GM12874 (cell line): ENCODE data around the gene PPARA.
A peak's percentile ranks its signal among the peaks of the same experiment; 100 is the strongest.

Experiments used
- CTCF ChIP-seq: IDR thresholded peaks from 2 replicates; pipeline ENCODE4 v1.5.1; 2011; ENCODE audit warnings: low read depth, mild to moderate bottlenecking, control low read depth, low read length, moderate library complexity; ENCODE audit not compliant: insufficient read depth

PPARA gene

GRCh38 chr22:46121523-46122287, 28.6 kb upstream of the PPARA start:
- TF ChIP-seq CTCF: no peak

DNA sequence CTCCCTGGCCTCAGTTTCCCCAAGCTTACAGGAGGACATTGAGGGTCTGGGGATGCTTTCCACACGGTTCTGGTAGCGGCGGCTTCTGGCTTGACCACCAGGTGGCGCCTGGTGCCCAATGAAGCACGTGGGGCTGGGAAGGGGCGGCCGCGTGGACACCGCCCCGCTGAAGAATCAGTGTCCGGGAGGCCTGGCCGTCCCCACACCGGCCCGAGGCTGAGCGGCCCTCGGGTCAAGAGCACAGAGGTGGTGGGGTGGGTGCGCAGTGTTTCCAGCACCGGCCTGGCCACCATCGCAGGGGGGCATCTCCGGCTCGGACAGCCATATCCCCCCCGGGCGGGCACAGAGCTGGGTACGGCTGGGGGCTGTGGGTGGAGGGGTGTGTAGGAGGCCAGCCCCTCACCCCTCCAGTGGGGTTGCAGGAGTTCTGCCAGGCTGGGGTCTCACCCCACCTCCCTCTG, 27.8 kb upstream of the PPARA start:
- peak; percentile 89 for TF ChIP-seq CTCF

DNA sequence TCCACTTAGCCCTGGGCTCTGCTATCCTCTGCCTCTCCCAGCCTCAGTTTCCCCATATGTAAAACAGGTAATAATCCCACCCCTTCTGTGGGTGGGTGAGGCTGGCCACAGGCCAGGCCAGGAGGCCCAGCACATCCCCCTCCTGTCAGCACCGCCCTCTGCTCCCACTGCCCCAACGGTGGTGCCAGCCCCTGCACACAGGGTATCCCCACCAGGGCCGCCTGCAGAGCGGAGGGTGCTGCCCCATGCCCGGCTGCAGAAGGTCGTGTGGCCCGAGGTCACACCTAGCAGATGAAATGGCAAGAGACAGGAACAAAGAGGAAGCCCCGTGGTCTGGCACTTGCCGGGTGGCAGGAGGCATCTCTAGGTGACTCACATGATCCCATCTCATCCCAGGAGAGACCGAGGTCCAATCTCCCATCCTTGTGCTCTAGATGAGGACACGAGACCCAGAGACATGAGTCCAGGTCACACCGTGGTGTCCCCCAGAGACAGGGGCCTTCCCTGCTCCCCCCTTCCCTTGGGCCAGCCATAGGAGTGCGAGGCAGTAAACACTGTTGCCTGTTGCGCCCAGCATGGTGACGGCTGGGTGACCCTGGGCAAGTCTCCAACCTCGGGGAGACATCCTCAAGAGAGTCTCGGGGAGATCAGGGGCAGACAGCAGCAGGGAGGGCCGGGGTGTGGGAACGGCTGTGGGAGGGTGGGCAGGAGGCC, 27.2 kb upstream of the PPARA start:
- no peak for TF ChIP-seq CTCF

DNA sequence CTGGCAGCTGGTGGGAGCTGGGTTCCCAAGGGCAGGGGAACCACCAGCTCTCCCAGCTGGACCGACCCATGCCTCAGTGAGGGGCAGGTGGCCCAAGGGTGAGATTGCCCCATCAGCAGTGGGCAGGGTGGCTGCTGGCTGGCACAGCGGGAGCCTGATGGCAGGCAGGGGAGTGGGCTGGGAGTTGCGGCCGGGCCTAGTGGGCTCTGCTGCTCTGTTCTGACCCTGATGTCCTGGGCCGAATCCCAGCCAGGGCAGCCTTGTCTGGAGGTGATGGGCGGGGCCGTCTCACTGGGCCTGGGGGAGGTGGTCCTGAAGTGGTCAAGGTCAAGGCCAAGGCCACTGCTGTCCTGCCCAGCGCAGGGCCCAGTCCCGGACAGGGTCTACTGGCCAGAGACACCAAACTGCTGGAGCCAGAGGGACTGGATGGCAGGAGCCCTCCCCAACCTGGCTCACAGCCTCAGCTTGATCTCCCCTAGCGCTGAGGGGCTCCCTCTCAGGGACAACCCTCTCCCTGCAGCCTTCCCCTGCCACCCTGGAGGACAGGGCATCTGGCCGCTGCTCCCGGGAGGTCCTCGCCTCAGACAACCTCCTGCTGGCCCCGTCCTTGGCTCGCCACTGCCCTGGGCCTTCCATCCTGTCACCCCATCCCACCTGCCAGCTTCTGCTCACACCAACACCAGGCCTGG, 26.5 kb upstream of the PPARA start:
- TF ChIP-seq CTCF: no peak

GRCh38 chr22:46124383-46125144, 25.8 kb upstream of the PPARA start:
- no peak for TF ChIP-seq CTCF

DNA sequence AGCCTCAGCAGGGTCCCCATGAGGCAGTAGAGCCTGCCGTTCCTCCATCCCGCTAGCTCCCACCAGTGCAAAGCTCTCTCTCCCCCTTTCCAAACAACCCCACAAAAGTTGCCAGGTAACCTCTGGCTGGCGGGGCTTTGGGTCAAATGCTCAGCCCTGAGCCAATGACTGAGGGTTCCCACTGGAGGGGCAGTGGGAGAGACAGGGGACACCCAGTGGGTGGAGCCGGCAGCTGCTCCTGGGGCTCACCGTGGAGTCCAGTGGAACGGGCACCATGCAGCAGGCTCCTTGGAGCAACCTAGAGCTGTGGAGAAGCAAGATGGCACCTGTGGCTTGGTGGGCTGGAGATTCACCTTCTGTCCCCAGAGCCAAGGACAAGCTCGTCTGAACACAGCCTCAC, 25.0 kb upstream of the PPARA start:
- TF ChIP-seq CTCF: no peak
